MM.1S (cell line): ENCODE results near the gene PRCC.
A peak's percentile ranks its signal among the peaks of the same experiment; 100 is the strongest.

Experiments
- DNase-seq: peaks from one replicate; pipeline ENCODE4 v3.0.0-alpha.2; 2015
- H2AFZ ChIP-seq: fragments of 300-600 bp; sonication (generic); 2 replicates; pipeline ENCODE4 v1.6.0; 2016; ENCODE audit warnings: antibody characterized with exemption, low read length
- H3F3A ChIP-seq: fragments of 300-600 bp; sonication (generic); 2 replicates; pipeline ENCODE4 v1.6.1; 2016; ENCODE audit warnings: mild to moderate bottlenecking, antibody characterized with exemption, low read length, moderate library complexity, mixed read lengths; ENCODE audit not compliant: insufficient read depth
- H3K27ac ChIP-seq: fragments of 300-600 bp; sonication (generic); 2 replicates; pipeline ENCODE4 v1.5.1; 2016; ENCODE audit warnings: mild to moderate bottlenecking, low read length
- H3K27me3 ChIP-seq: fragments of 300-600 bp; sonication (generic); replicated peaks from 2 replicates; pipeline ENCODE4 v1.6.0; 2016; ENCODE audit warnings: low read length; ENCODE audit not compliant: insufficient read depth
- H3K36me3 ChIP-seq: fragments of 300-600 bp; sonication (generic); replicated peaks from 2 replicates; pipeline ENCODE4 v1.6.1; 2016; ENCODE audit warnings: mild to moderate bottlenecking, low read length, mixed read lengths; ENCODE audit not compliant: insufficient read depth
- H3K4me1 ChIP-seq: fragments of 300-600 bp; sonication (generic); 2 replicates; pipeline ENCODE4 v1.6.1; 2016; ENCODE audit warnings: low read length, mixed read lengths
- H3K4me2 ChIP-seq: fragments of 300-600 bp; sonication (generic); 2 replicates; pipeline ENCODE4 v1.6.0; 2016; ENCODE audit warnings: low read depth, low read length
- H3K4me3 ChIP-seq: fragments of 300-600 bp; sonication (generic); 2 replicates; pipeline ENCODE4 v1.5.1; 2016; ENCODE audit warnings: low read length, mixed read lengths
- H3K79me2 ChIP-seq: fragments of 300-600 bp; sonication (generic); 2 replicates; pipeline ENCODE4 v1.6.1; 2016; ENCODE audit warnings: mixed run types, low read length, mixed read lengths
- H3K9ac ChIP-seq: fragments of 300-600 bp; sonication (generic); 2 replicates; pipeline ENCODE4 v1.6.1; 2016; ENCODE audit warnings: low read length, mixed read lengths
- H3K9me2 ChIP-seq: fragments of 300-600 bp; sonication (generic); replicated peaks from 2 replicates; pipeline ENCODE4 v1.6.1; 2016; ENCODE audit warnings: mild to moderate bottlenecking, low read length, mixed read lengths; ENCODE audit not compliant: insufficient read depth
- H3K9me3 ChIP-seq: fragments of 300-600 bp; sonication (generic); replicated peaks from 2 replicates; pipeline ENCODE4 v1.6.1; 2016; ENCODE audit warnings: mild to moderate bottlenecking, low read length, mixed read lengths; ENCODE audit not compliant: insufficient read depth
- H4K20me1 ChIP-seq: fragments of 300-600 bp; sonication (generic); 2 replicates; pipeline ENCODE4 v1.6.1; 2016; ENCODE audit warnings: mild to moderate bottlenecking, low read length, moderate library complexity, mixed read lengths; ENCODE audit not compliant: insufficient read depth
- EZH2 ChIP-seq: fragments of 300-600 bp; sonication (generic); optimal IDR thresholded peaks from 2 replicates; pipeline ENCODE3; 2017; ENCODE audit warnings: low read depth, mild to moderate bottlenecking, antibody characterized with exemption, low read length, mixed read lengths
- EZH2phosphoT487 ChIP-seq: fragments of 300-600 bp; sonication (generic); IDR thresholded peaks from 2 replicates; pipeline ENCODE4 v1.6.1; 2018; ENCODE audit warnings: antibody characterized with exemption, low read length
- TF ChIP-seq, protein P1 (sequence below): fragments of 300-600 bp; sonication (generic); IDR thresholded peaks from 2 replicates; pipeline ENCODE4 v1.5.1; 2016; ENCODE audit warnings: antibody characterized with exemption, low read length, mixed read lengths

PRCC gene

GRCh38 chr1:156814571-156815260 lies 47.4 kb downstream of the PRCC start:
- Histone ChIP-seq H4K20me1 (no peaks in the 10 kb centered on the region), H3K27ac (no peak overlapping the region), H3K27me3 (no peaks in the 10 kb centered on the region), H3K9me2 (no peaks in the 10 kb centered on the region), H3K9ac (no peak overlapping the region), H3K4me3 (no peak overlapping the region), H3K36me3 (no peaks in the 10 kb centered on the region), H3K4me1 (peaks cover 22% of the 10 kb centered on the region), H3K79me2 (no peaks in the 10 kb centered on the region), H3F3A (no peaks in the 10 kb centered on the region), H3K4me2 (no peak overlapping the region; the same call in 1 of the 2 replicates), H3K9me3 (no peaks in the 10 kb centered on the region), H2AFZ (peak overlapping the region; percentile 84; the same call in 1 of the 2 replicates)
- TF ChIP-seq EZH2phosphoT487 (no peak), EZH2 (no peak)
- TF ChIP-seq, protein P1, sequence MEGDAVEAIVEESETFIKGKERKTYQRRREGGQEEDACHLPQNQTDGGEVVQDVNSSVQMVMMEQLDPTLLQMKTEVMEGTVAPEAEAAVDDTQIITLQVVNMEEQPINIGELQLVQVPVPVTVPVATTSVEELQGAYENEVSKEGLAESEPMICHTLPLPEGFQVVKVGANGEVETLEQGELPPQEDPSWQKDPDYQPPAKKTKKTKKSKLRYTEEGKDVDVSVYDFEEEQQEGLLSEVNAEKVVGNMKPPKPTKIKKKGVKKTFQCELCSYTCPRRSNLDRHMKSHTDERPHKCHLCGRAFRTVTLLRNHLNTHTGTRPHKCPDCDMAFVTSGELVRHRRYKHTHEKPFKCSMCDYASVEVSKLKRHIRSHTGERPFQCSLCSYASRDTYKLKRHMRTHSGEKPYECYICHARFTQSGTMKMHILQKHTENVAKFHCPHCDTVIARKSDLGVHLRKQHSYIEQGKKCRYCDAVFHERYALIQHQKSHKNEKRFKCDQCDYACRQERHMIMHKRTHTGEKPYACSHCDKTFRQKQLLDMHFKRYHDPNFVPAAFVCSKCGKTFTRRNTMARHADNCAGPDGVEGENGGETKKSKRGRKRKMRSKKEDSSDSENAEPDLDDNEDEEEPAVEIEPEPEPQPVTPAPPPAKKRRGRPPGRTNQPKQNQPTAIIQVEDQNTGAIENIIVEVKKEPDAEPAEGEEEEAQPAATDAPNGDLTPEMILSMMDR: no peak
- DNase-seq: no peak

DNA sequence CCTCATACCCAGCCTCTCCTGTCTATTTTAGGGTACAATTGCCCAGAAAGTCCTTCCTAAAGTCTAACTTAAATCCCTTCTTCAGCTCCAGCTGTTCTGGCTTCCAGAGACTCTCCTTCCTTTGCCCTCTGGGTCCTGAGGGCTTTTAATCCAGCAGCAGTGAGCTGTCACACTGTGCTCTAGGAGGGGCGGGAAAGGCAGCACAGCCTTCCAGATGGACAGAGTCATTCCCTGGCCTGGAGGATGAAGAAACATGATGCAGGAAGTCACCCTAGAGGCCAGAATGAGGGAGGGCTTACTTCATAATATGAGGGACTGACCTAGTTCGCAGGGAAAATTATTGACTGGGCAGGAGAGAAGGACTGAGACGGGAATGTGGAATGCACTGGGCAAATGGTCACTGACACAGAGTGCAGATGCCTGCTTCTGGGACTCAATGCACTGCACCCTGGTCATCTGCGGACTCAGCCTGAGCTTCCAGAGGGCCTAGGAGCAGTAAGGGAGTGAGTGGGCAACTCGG lies 48.0 kb downstream of the PRCC start:
- Histone ChIP-seq H2AFZ (no peak overlapping the region), H3K9me2 (no peaks in the 10 kb centered on the region), H3K4me3 (no peak overlapping the region), H4K20me1 (no peaks in the 10 kb centered on the region), H3K9ac (no peak overlapping the region), H3K27ac (no peak overlapping the region), H3F3A (no peaks in the 10 kb centered on the region), H3K9me3 (no peaks in the 10 kb centered on the region), H3K27me3 (no peaks in the 10 kb centered on the region), H3K36me3 (no peaks in the 10 kb centered on the region), H3K4me1 (peaks cover 22% of the 10 kb centered on the region), H3K4me2 (no peak overlapping the region), H3K79me2 (no peaks in the 10 kb centered on the region)
- TF ChIP-seq EZH2phosphoT487 (no peak), EZH2 (no peak)
- TF ChIP-seq, protein P1: no peak
- DNase-seq: no peak

DNA sequence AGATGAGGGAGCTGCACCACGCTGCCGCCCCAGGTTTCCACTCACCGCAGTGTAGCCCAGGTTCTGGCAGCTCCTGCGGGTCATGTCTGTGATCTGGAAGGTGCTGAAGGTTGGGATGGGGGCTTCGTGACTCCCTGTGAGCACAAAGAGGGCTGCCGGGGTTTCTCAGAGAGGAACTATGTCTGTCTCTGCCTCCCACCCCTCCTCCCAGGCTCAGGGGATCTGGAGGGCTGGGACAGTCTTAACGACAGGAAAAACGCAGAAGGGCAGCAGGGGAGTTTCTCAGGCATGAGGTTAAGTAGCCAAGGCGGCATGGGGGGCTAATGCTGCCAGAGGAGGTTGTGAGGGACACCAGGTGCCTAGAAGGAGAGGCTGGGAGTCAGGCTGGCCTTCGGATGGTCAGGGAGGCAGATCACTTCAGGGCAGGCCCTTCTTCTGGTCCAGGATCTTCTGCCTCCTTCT lies 48.7 kb downstream of the PRCC start:
- Histone ChIP-seq H3K4me3 (peak overlapping the region; percentile 6; the same call in 1 of the 2 replicates), H3K27me3 (no peaks in the 10 kb centered on the region), H3K4me1 (peaks cover 22% of the 10 kb centered on the region), H3K9ac (peak overlapping the region; percentile 21; the same call in 1 of the 2 replicates), H4K20me1 (no peaks in the 10 kb centered on the region), H3K4me2 (peak overlapping the region; percentile 53; the same call in 1 of the 2 replicates), H3K9me2 (no peaks in the 10 kb centered on the region), H3K79me2 (no peaks in the 10 kb centered on the region), H3K36me3 (no peaks in the 10 kb centered on the region), H3K27ac (peak overlapping the region; percentile 30; the same call in 1 of the 2 replicates), H3K9me3 (no peaks in the 10 kb centered on the region), H3F3A (no peaks in the 10 kb centered on the region), H2AFZ (peak overlapping the region; percentile 76; the same call in 1 of the 2 replicates)
- TF ChIP-seq, protein P1: no peak
- TF ChIP-seq EZH2phosphoT487: no peak
- no peak for TF ChIP-seq EZH2
- DNase-seq: no peak
